HepG2 (cell line): Measurements from ENCODE around the gene MIF. TPM values are rescaled to one million over a fixed set of nuclear protein-coding genes. Genes with fewer than 3 reads are reported as not detected.

ENCODE experiments used
- MXD4 ChIP-seq: IDR thresholded peaks from 2 replicates; pipeline ENCODE4 v1.6.1; 2016; ENCODE audit warnings: mild to moderate bottlenecking, missing biosample characterization, missing genetic modification reagents
- POLR2A ChIP-seq, 2 experiments: IDR thresholded peaks; 2 replicates each; pipeline ENCODE4 v1.6.1; 2011; ENCODE audit warnings: low read depth in 2 of 2, low read length in 2 of 2, mild to moderate bottlenecking in 1 of 2, moderate library complexity in 1 of 2; ENCODE audit not compliant: insufficient read depth in 1 of 2
- SMC3 ChIP-seq: IDR thresholded peaks from 2 replicates; pipeline ENCODE4 v1.6.1; 2011; ENCODE audit warnings: low read length, improper control_type of control experiment
- ZNF337 ChIP-seq: sonication (generic); formaldehyde crosslinking; IDR thresholded peaks from 2 replicates; pipeline ENCODE4 v1.5.1; 2020; ENCODE audit warnings: missing genetic modification reagents, low read depth, mild to moderate bottlenecking, borderline replicate concordance
- ZNF547 ChIP-seq: sonication (generic); formaldehyde crosslinking; IDR thresholded peaks from 2 replicates; pipeline ENCODE4 v1.5.1; 2020; ENCODE audit warnings: mild to moderate bottlenecking, missing genetic modification reagents
- ZNF598 ChIP-seq: sonication (generic); formaldehyde crosslinking; IDR thresholded peaks from 2 replicates; pipeline ENCODE4 v1.5.1; 2020; ENCODE audit warnings: mild to moderate bottlenecking, missing genetic modification reagents, borderline replicate concordance
- ZNF674 ChIP-seq: sonication (generic); formaldehyde crosslinking; IDR thresholded peaks from 2 replicates; pipeline ENCODE4 v1.5.0; 2020; ENCODE audit warnings: low read depth, mild to moderate bottlenecking, missing genetic modification reagents
- polyA plus RNA-seq, 8 experiments: library from polyadenylated mRNA; depleted of rRNA in 3 of 8; stranded (reverse) in 7 of 8; unstranded in 1 of 8; fragments of >200 nt; fragmentation: Illumina TruSeq in 4 of 8; extraction: Trizol in 4 of 8; gene quantifications; 2 replicates each; pipeline versions ENCODE4 v1.2.1 to v1.2.3, GENCODE V29; 2011 to 2016; ENCODE audit warnings: low read depth in 4 of 8, missing spikeins in 1 of 8, mixed read lengths in 1 of 8; ENCODE audit not compliant: insufficient read depth in 1 of 8
- total RNA-seq, 5 experiments: library from RNA; depleted of rRNA; stranded (reverse); fragments of >200 nt; fragmentation: Illumina TruSeq; extraction: Trizol; gene quantifications; 2 replicates each; pipeline ENCODE4 v1.2.3, GENCODE V29; 2016; ENCODE audit warnings: low read depth in 1 of 5
- TF ChIP-seq, protein P1 (sequence below): sonication (generic); formaldehyde crosslinking; IDR thresholded peaks from 2 replicates; pipeline ENCODE4 v1.4.0; 2020; ENCODE audit warnings: missing genetic modification reagents, mild to moderate bottlenecking, borderline replicate concordance
- TF ChIP-seq, protein P2 (sequence below): sonication (generic); formaldehyde crosslinking; IDR thresholded peaks from 2 replicates; pipeline ENCODE4 v1.5.1; 2020; ENCODE audit warnings: mild to moderate bottlenecking, missing genetic modification reagents, moderate library complexity
- TF ChIP-seq, protein P3 (sequence below): sonication (generic); formaldehyde crosslinking; IDR thresholded peaks from 2 replicates; pipeline ENCODE4 v1.5.0; 2020; ENCODE audit warnings: mild to moderate bottlenecking, missing genetic modification reagents, moderate library complexity
- TF ChIP-seq, protein P4 (sequence below): sonication (generic); formaldehyde crosslinking; IDR thresholded peaks from 2 replicates; pipeline ENCODE4 v1.8.1; 2023; ENCODE audit warnings: missing genetic modification reagents, inconsistent platforms, borderline replicate concordance
- TF ChIP-seq, protein P5 (sequence below): sonication (generic); formaldehyde crosslinking; IDR thresholded peaks from 2 replicates; pipeline ENCODE4 v1.8.1; 2023; ENCODE audit warnings: mild to moderate bottlenecking, missing genetic modification reagents, borderline replicate concordance

The MIF gene
- total and polyA plus RNA-seq, 2 of the 13 experiments (the other 11 are each of a cell fraction or from before 2014, with no cell fraction given), result 634 to 675 TPM

DNA sequence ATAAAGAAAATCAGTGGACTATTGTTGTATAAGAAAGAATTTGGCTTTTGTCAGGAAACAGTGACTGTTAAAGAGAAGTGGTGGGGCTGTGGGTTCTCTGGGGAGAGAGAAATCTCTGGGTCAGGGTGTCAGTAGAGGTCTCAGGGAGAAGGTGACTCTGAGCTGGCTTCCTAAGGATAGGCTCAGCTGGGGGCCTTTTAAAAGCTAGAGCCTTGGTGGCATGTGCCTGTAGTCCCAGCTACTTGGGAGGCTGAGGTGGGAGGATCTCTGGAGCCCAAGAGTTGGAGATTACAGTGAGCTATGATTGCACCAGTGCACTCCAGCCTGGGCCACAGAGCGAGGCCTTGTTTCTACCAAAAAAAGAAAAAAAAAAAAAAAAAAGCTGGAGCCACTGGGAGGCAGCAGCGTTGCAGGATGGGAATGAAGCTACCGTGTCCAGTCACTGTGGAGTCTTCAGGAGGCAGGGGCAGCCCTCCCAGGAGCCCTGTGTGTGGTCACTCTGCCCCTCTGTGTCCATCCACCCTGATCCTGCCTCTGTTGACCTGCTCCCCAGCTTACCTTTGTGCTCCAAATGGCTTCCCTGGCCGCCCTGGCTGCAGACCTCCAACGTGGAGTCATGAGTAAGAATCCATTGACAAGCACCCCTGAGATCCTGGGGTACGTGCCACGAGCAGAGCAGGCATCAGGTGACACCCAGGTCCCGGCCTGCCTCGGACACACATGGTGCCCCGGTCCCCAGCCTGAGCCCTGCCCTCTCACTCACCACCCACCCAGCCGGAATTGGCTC lies 5.4 kb upstream of the MIF start (continued):
- TF ChIP-seq, protein P1, sequence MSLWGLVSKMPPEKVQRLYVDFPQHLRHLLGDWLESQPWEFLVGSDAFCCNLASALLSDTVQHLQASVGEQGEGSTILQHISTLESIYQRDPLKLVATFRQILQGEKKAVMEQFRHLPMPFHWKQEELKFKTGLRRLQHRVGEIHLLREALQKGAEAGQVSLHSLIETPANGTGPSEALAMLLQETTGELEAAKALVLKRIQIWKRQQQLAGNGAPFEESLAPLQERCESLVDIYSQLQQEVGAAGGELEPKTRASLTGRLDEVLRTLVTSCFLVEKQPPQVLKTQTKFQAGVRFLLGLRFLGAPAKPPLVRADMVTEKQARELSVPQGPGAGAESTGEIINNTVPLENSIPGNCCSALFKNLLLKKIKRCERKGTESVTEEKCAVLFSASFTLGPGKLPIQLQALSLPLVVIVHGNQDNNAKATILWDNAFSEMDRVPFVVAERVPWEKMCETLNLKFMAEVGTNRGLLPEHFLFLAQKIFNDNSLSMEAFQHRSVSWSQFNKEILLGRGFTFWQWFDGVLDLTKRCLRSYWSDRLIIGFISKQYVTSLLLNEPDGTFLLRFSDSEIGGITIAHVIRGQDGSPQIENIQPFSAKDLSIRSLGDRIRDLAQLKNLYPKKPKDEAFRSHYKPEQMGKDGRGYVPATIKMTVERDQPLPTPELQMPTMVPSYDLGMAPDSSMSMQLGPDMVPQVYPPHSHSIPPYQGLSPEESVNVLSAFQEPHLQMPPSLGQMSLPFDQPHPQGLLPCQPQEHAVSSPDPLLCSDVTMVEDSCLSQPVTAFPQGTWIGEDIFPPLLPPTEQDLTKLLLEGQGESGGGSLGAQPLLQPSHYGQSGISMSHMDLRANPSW (CRISPR knock-in tag), result no peak
- no peak for TF ChIP-seq ZNF547
- TF ChIP-seq ZNF674 (CRISPR knock-in tag), result no peak
- 0 out of 4 replicates have a peak, but pooled peaks of 1 of the 2 experiments have one; percentile 10 for TF ChIP-seq POLR2A (IDR thresholded peaks at IDR 0.05; ENCODE audit: insufficient read depth in 1 of 2, low read depth in 2 of 2, low read length in 2 of 2)
- TF ChIP-seq, protein P2, sequence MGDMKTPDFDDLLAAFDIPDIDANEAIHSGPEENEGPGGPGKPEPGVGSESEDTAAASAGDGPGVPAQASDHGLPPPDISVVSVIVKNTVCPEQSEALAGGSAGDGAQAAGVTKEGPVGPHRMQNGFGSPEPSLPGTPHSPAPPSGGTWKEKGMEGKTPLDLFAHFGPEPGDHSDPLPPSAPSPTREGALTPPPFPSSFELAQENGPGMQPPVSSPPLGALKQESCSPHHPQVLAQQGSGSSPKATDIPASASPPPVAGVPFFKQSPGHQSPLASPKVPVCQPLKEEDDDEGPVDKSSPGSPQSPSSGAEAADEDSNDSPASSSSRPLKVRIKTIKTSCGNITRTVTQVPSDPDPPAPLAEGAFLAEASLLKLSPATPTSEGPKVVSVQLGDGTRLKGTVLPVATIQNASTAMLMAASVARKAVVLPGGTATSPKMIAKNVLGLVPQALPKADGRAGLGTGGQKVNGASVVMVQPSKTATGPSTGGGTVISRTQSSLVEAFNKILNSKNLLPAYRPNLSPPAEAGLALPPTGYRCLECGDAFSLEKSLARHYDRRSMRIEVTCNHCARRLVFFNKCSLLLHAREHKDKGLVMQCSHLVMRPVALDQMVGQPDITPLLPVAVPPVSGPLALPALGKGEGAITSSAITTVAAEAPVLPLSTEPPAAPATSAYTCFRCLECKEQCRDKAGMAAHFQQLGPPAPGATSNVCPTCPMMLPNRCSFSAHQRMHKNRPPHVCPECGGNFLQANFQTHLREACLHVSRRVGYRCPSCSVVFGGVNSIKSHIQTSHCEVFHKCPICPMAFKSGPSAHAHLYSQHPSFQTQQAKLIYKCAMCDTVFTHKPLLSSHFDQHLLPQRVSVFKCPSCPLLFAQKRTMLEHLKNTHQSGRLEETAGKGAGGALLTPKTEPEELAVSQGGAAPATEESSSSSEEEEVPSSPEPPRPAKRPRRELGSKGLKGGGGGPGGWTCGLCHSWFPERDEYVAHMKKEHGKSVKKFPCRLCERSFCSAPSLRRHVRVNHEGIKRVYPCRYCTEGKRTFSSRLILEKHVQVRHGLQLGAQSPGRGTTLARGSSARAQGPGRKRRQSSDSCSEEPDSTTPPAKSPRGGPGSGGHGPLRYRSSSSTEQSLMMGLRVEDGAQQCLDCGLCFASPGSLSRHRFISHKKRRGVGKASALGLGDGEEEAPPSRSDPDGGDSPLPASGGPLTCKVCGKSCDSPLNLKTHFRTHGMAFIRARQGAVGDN (CRISPR knock-in tag), result peak; percentile 26
- TF ChIP-seq, protein P3, sequence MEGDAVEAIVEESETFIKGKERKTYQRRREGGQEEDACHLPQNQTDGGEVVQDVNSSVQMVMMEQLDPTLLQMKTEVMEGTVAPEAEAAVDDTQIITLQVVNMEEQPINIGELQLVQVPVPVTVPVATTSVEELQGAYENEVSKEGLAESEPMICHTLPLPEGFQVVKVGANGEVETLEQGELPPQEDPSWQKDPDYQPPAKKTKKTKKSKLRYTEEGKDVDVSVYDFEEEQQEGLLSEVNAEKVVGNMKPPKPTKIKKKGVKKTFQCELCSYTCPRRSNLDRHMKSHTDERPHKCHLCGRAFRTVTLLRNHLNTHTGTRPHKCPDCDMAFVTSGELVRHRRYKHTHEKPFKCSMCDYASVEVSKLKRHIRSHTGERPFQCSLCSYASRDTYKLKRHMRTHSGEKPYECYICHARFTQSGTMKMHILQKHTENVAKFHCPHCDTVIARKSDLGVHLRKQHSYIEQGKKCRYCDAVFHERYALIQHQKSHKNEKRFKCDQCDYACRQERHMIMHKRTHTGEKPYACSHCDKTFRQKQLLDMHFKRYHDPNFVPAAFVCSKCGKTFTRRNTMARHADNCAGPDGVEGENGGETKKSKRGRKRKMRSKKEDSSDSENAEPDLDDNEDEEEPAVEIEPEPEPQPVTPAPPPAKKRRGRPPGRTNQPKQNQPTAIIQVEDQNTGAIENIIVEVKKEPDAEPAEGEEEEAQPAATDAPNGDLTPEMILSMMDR (CRISPR knock-in tag), result peak; percentile 59
- TF ChIP-seq, protein P4, sequence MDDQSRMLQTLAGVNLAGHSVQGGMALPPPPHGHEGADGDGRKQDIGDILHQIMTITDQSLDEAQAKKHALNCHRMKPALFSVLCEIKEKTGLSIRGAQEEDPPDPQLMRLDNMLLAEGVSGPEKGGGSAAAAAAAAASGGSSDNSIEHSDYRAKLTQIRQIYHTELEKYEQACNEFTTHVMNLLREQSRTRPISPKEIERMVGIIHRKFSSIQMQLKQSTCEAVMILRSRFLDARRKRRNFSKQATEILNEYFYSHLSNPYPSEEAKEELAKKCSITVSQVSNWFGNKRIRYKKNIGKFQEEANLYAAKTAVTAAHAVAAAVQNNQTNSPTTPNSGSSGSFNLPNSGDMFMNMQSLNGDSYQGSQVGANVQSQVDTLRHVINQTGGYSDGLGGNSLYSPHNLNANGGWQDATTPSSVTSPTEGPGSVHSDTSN (CRISPR knock-in tag), result no peak
- TF ChIP-seq MXD4 (CRISPR knock-in tag), result no peak
- TF ChIP-seq ZNF598 (CRISPR knock-in tag), result no peak
- TF ChIP-seq ZNF337 (CRISPR knock-in tag), result no peak
- 0 out of 2 replicates have a peak, but pooled peaks have one; percentile 8 for TF ChIP-seq SMC3
- TF ChIP-seq, protein P5, sequence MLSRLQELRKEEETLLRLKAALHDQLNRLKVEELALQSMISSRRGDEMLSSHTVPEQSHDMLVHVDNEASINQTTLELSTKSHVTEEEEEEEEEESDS (CRISPR knock-in tag), result no peak
